D341Med (cell line): Measurements from ENCODE around the gene ZNF235.
"Not testable (repeated sequence)": the region's sequence is repeated elsewhere in the genome, so short reads cannot be mapped to it uniquely, and the experiment has no call there.

ENCODE experiments used
- DNase-seq: peaks from one replicate; pipeline ENCODE4 v3.0.0; 2012; ENCODE audit warnings: low spot score

The ZNF235 gene

DNA sequence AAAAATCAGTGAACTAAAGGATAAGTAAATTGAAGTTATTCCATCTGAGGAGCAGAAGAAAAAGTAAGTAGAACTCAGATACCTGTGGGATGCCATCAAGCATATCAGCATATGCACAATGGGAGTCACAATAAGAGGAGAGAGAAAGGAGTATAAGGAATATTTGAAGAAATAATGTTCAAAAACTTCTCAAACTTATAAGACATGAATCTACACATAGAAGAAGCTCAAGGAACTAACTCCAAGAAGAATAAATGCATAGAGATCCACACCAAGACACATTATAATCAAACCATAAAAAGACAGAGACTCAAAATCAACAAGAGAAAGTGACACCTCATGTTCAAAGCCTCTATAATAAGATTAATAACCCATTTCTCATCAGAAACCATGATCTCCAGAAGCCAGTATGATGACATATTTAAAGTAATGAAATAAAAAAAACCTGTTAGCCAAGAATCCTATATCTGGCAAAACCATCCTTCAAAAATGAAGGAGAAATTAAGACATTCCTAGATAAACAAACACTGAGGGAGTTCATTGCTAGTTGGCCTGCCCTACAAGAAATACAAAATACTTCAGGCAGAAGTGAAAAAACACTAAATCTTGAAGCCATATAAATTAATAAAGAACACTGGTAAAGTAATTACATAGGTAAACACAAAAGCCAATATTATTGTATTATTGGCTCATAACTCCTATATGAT, 49.0 kb downstream of the ZNF235 start:
- DNase-seq: no peak

DNA sequence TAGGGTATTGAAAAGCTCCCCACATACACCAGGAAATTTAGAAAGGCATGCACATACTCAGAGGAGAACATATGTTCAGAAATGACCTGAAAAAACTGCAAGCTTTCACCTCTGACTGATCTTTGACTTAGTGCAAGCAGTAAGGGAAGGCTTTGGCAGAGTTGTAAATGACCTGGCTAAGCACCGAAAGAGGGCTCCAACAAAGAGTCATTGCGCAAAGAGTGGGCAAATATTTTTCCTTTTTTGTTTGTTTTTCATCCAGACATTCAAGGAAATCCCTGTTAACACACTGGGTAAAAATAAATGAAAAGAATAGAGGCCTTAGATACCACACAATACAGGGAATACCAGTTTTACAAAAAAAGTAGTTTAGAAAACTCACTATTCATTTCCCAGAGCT, 50.3 kb downstream of the ZNF235 start:
- DNase-seq: no peak

DNA sequence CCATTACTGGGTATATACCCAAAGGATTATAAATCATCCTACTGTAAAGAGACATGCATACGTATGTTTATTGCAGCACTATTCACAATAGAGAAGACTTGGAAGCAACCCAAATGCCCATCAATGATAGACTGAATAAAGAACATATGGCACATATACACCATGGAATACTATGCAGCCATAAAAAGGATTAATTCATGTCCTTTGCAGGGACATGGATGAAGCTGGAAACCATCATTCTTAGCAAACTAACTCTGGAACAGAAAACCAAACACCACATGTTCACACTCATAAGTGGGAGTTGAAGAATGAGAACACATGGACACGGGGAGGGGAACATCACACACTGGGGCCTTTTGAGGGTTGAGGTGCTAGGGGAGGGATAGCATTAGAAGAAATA, 51.4 kb downstream of the ZNF235 start:
- DNase-seq: not testable (repeated sequence)

DNA sequence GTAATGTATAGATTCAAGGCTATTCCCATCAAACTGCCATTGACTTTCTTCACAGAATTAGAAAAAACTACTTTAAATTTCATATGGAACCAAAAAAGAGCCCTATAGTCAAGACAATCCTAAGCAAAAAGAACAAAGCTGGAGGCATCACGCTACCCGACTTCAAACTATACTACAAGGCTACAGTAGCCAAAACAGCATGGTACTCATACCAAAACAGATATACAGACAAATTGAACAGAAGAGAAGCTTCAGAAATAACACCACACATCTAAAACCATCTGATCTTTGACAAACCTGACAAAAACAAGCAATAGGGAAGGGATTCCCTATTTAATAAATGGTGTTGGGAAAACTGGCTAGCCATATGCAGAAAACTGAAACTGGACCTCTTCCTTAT, 52.5 kb downstream of the ZNF235 start:
- not testable (repeated sequence) for DNase-seq

DNA sequence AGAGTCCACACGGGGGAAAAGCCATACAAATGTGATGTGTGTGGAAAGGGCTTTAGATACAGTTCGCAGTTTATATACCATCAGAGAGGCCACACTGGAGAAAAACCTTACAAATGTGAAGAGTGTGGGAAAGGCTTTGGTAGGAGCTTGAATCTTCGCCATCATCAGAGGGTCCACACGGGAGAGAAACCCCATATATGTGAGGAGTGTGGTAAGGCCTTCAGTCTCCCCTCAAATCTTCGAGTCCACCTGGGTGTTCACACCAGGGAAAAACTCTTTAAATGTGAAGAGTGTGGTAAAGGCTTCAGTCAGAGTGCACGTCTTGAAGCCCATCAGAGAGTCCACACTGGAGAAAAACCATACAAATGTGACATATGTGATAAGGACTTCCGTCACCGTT, 68.4 kb downstream of the ZNF235 start:
- no peak for DNase-seq
